ENCODE measurements around the gene S100PBP. TPM values are rescaled to one million over a fixed set of nuclear protein-coding genes. Genes with fewer than 3 reads are reported as not detected.

Gene S100PBP
- total and polyA plus RNA-seq, 2 donors (not counting 3 experiments of a cell fraction or from before 2014, with no cell fraction given) = 15.4 to 38.6 TPM

DNA sequence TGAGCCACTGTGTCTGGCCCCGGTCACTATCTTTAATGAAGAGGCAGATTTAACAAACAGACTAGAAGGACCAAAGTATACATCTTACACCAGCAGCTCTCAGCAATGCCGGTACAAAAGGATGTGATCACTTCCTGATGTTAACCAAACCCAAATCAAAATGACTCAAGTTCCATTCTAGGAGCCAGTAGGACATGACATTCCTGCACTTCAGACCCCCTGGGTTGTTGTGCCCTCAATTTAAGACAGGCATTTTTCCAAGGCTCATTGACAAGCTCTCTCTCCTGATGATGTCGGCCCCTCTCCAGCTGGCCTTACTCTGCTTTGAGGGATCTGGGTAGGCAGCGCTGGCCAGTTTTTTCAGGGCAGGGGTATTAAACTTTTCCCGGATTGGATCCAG, 35.4 kb upstream of the S100PBP start:
- DNase-seq (ENCODE audit: low read depth, low spot score) (peak; percentile 26), FAIRE-seq (peak; percentile 83)
- Histone ChIP-seq H2AFZ (ENCODE audit: low read depth, low read length) (no peak overlapping the region), H4K20me1 (replicated peaks; ENCODE audit: control insufficient read depth, extremely low read depth, insufficient read depth, low read length) (no peaks in the 10 kb centered on the region), H3K27me3 (ENCODE audit: control insufficient read depth in 2 of 2, insufficient read depth in 2 of 2, low read length in 2 of 2) (no peaks in the 10 kb centered on the region), H3K79me2 (ENCODE audit: control insufficient read depth, insufficient read depth, low read length) (no peaks in the 10 kb centered on the region), H3K9me1 (replicated peaks; ENCODE audit: control insufficient read depth, extremely low read depth, insufficient read depth, low read length) (no peaks in the 10 kb centered on the region), H3K4me3 (replicated peaks in 1 of 3; ENCODE audit: insufficient read depth in 1 of 3, low read depth in 1 of 3, low read length in 3 of 3) (no peak overlapping the region), H3K36me3 (ENCODE audit: control insufficient read depth in 2 of 2, extremely low read depth in 1 of 2, insufficient read depth in 2 of 2, low read length in 2 of 2) (peaks cover 17 to 27% of the 10 kb centered on the region in 2 experiments), H3K4me2 (ENCODE audit: insufficient read depth, low read length) (no peak overlapping the region), H3K27ac (ENCODE audit: insufficient read depth, low read depth, low read length) (peak overlapping the region; percentile 42), H3K9me3 (replicated peaks; ENCODE audit: control insufficient read depth, insufficient read depth, low read length) (no peaks in the 10 kb centered on the region), H3K9ac (replicated peaks; ENCODE audit: extremely low read depth, insufficient read depth, low read length) (no peak overlapping the region), H3K4me1 (ENCODE audit: control insufficient read depth, extremely low read depth, insufficient read depth, low read length) (peaks cover 18% of the 10 kb centered on the region)
- no TSS peak for BruUV-seq (replicated peaks)
- TF ChIP-seq MYC (IDR thresholded peaks at IDR 0.05; ENCODE audit: low read depth, low read length) (no peak), FOS (IDR thresholded peaks at IDR 0.05; ENCODE audit: borderline replicate concordance, insufficient read depth, low read length) (peak; percentile 28), JUN (IDR thresholded peaks at IDR 0.05; ENCODE audit: borderline replicate concordance, insufficient read depth, insufficient read length, low read depth) (no peak), EZH2 (IDR thresholded peaks at IDR 0.05; ENCODE audit: borderline replicate concordance, low read depth, low read length, severe bottlenecking) (no peak), GATA2 (IDR thresholded peaks at IDR 0.05; ENCODE audit: insufficient read depth, insufficient read length, low read depth, low read length) (no peak)
- dilution Hi-C loops (cut with MboI; ENCODE audit: extremely low pct_ligation_motif_present, low sequenced_read_pairs) = no loop called here
- intact Hi-C loops (cut with micrococcal nuclease) = no loop called here
- CTCF ChIA-PET = interaction anchor here (1.0 to 4.0 kb wide), 4 partner anchors 9 to 304 kb away, joined by 4 to 24 read pairs (median 12); no protein-coding TSS in a partner anchor
- POLR2A ChIA-PET = no interaction called here

GRCh38 chr1:32783851-32784250, 33.6 kb upstream of the S100PBP start:
- H3K4me1 ChIP-seq (ENCODE audit: control insufficient read depth, extremely low read depth, insufficient read depth, low read length) = peaks cover 18% of the 10 kb centered on the region
- ChIA-PET POLR2A (no interaction called here), CTCF (interaction anchor here (3.4 to 4.0 kb wide), 2 partner anchors 10 to 72 kb away, joined by 18 to 24 read pairs; no protein-coding TSS in a partner anchor)
- H3K9ac ChIP-seq (replicated peaks; ENCODE audit: extremely low read depth, insufficient read depth, low read length) = no peak overlapping the region
- H3K27ac ChIP-seq (ENCODE audit: insufficient read depth, low read depth, low read length) = no peak overlapping the region
- FAIRE-seq (no peak), DNase-seq (ENCODE audit: low read depth, low spot score) (no peak)
- peaks cover 17 to 24% of the 10 kb centered on the region in 2 experiments for H3K36me3 ChIP-seq (ENCODE audit: control insufficient read depth in 2 of 2, extremely low read depth in 1 of 2, insufficient read depth in 2 of 2, low read length in 2 of 2)
- no peaks in the 10 kb centered on the region for H3K27me3 ChIP-seq (ENCODE audit: control insufficient read depth in 2 of 2, insufficient read depth in 2 of 2, low read length in 2 of 2)
- intact Hi-C loops (cut with micrococcal nuclease) = no loop called here
- BruUV-seq (replicated peaks) = no TSS peak
- H3K9me3 ChIP-seq (replicated peaks; ENCODE audit: control insufficient read depth, insufficient read depth, low read length) = no peaks in the 10 kb centered on the region
- H3K4me3 ChIP-seq (replicated peaks in 1 of 3; ENCODE audit: insufficient read depth in 1 of 3, low read depth in 1 of 3, low read length in 3 of 3) = no peak overlapping the region
- H2AFZ ChIP-seq (ENCODE audit: low read depth, low read length) = no peak overlapping the region
- dilution Hi-C loops (cut with MboI; ENCODE audit: extremely low pct_ligation_motif_present, low sequenced_read_pairs) = no loop called here
- H3K4me2 ChIP-seq (ENCODE audit: insufficient read depth, low read length) = no peak overlapping the region
- no peaks in the 10 kb centered on the region for H3K79me2 ChIP-seq (ENCODE audit: control insufficient read depth, insufficient read depth, low read length)
- no peaks in the 10 kb centered on the region for H3K9me1 ChIP-seq (replicated peaks; ENCODE audit: control insufficient read depth, extremely low read depth, insufficient read depth, low read length)
- no peaks in the 10 kb centered on the region for H4K20me1 ChIP-seq (replicated peaks; ENCODE audit: control insufficient read depth, extremely low read depth, insufficient read depth, low read length)
- no peak for TF ChIP-seq JUN (IDR thresholded peaks at IDR 0.05; ENCODE audit: borderline replicate concordance, insufficient read depth, insufficient read length, low read depth)
- TF ChIP-seq GATA2 (IDR thresholded peaks at IDR 0.05; ENCODE audit: insufficient read depth, insufficient read length, low read depth, low read length) = no peak
- TF ChIP-seq, protein P1, sequence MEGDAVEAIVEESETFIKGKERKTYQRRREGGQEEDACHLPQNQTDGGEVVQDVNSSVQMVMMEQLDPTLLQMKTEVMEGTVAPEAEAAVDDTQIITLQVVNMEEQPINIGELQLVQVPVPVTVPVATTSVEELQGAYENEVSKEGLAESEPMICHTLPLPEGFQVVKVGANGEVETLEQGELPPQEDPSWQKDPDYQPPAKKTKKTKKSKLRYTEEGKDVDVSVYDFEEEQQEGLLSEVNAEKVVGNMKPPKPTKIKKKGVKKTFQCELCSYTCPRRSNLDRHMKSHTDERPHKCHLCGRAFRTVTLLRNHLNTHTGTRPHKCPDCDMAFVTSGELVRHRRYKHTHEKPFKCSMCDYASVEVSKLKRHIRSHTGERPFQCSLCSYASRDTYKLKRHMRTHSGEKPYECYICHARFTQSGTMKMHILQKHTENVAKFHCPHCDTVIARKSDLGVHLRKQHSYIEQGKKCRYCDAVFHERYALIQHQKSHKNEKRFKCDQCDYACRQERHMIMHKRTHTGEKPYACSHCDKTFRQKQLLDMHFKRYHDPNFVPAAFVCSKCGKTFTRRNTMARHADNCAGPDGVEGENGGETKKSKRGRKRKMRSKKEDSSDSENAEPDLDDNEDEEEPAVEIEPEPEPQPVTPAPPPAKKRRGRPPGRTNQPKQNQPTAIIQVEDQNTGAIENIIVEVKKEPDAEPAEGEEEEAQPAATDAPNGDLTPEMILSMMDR (IDR thresholded peaks at IDR 0.05; ENCODE audit: extremely low read depth in 1 of 2, insufficient read depth in 1 of 2, low read depth in 1 of 2, low read length in 2 of 2) = no peak
- TF ChIP-seq MYC (IDR thresholded peaks at IDR 0.05; ENCODE audit: low read depth, low read length) = no peak
- no peak for TF ChIP-seq FOS (IDR thresholded peaks at IDR 0.05; ENCODE audit: borderline replicate concordance, insufficient read depth, low read length)
- TF ChIP-seq EZH2 (IDR thresholded peaks at IDR 0.05; ENCODE audit: borderline replicate concordance, low read depth, low read length, severe bottlenecking) = no peak
- TF ChIP-seq POLR2A (IDR thresholded peaks at IDR 0.05; ENCODE audit: low read depth, low read length) = no peak
- TF ChIP-seq, protein P2, sequence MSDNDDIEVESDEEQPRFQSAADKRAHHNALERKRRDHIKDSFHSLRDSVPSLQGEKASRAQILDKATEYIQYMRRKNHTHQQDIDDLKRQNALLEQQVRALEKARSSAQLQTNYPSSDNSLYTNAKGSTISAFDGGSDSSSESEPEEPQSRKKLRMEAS (IDR thresholded peaks at IDR 0.05; ENCODE audit: insufficient read depth, insufficient read length) = no peak
- no peak for TF ChIP-seq POLR2AphosphoS5 (IDR thresholded peaks at IDR 0.05; ENCODE audit: insufficient read depth, low read depth, low read length)
